H1 (cell line): Measurements from ENCODE around the gene ST6GALNAC3. TPM values are rescaled to one million over a fixed set of nuclear protein-coding genes. Genes with fewer than 3 reads are reported as not detected.
"Not testable (repeated sequence)": the region's sequence is repeated elsewhere in the genome, so short reads cannot be mapped to it uniquely, and the experiment has no call there.

Experiments
- CTCF ChIA-PET: fragments of 300-600 bp; sonication (Branson Sonifier 250); formaldehyde crosslinking; loops from one replicate; lab custom pipeline; 2021; ENCODE audit not compliant: partially characterized antibody; lab: Charles Lee
- POLR2A ChIA-PET: fragments of 300-600 bp; sonication (Branson Sonifier 250); formaldehyde crosslinking; loops from one replicate; lab custom pipeline; 2021; ENCODE audit warnings: inconsistent platforms; ENCODE audit not compliant: partially characterized antibody; lab: Charles Lee
- DNase-seq, 2 experiments: peaks; one replicate each; pipeline versions ENCODE4 v3.0.0 to v3.0.0-alpha.2; 2010 to 2022; ENCODE audit warnings: low spot score in 2 of 2, low read depth in 1 of 2, mixed read lengths in 1 of 2
- FAIRE-seq: peaks from 2 replicates; lab custom pipeline; 2011; peaks lifted over from hg19 to GRCh38; lab: Jason Lieb, UNC
- H2AFZ ChIP-seq: 2 replicates; pipeline ENCODE4 v1.8.1; 2012; ENCODE audit warnings: low read length, inconsistent platforms
- H2AK5ac ChIP-seq: 2 replicates; pipeline ENCODE4 v1.6.1; 2013; ENCODE audit warnings: low read depth, low read length
- H2BK120ac ChIP-seq: replicated peaks from 2 replicates; pipeline ENCODE3; 2013; ENCODE audit warnings: low read depth, low read length, inconsistent platforms
- H2BK12ac ChIP-seq: 2 replicates; pipeline ENCODE4 v1.6.1; 2013; ENCODE audit warnings: low read depth, low read length
- H2BK15ac ChIP-seq: 2 replicates; pipeline ENCODE4 v1.6.1; 2013; ENCODE audit warnings: low read length
- H2BK20ac ChIP-seq: 2 replicates; pipeline ENCODE4 v1.6.1; 2013; ENCODE audit warnings: low read length
- H2BK5ac ChIP-seq: 2 replicates; pipeline ENCODE4 v1.6.1; 2013; ENCODE audit warnings: low read depth, low read length
- H3K14ac ChIP-seq: 2 replicates; pipeline ENCODE4 v1.6.1; 2013; ENCODE audit warnings: inconsistent platforms; ENCODE audit not compliant: insufficient read length
- H3K18ac ChIP-seq: 2 replicates; pipeline ENCODE4 v1.6.1; 2013; ENCODE audit warnings: low read length; ENCODE audit errors: extremely low read depth
- H3K23ac ChIP-seq: 2 replicates; pipeline ENCODE4 v1.6.1; 2013; ENCODE audit warnings: inconsistent platforms; ENCODE audit not compliant: insufficient read length
- H3K23me2 ChIP-seq: 2 replicates; pipeline ENCODE4 v1.6.1; 2013; ENCODE audit warnings: low read depth, low read length
- H3K27ac ChIP-seq: 2 replicates; pipeline ENCODE4 v1.6.1; 2011; ENCODE audit warnings: low read depth, low read length, inconsistent platforms
- H3K27me3 ChIP-seq, 4 experiments: replicated peaks in 1 of 4; 1 replicate in 1 of 4; 2 replicates in 3 of 4; pipeline versions ENCODE4 v1.6.1 to v1.8.1; 2011 to 2013; ENCODE audit warnings: low read length in 3 of 4, mild to moderate bottlenecking in 3 of 4, inconsistent platforms in 2 of 4, mixed read lengths in 2 of 4, moderate library complexity in 1 of 4; ENCODE audit not compliant: control insufficient read depth in 3 of 4, insufficient read depth in 3 of 4; ENCODE audit errors: extremely low read depth in 1 of 4
- H3K36me3 ChIP-seq, 4 experiments: 2 replicates each; pipeline versions ENCODE4 v1.6.1 to v1.8.1; 2011 to 2013; ENCODE audit warnings: mild to moderate bottlenecking in 4 of 4, low read length in 3 of 4, moderate library complexity in 2 of 4, control low read depth in 1 of 4, inconsistent platforms in 1 of 4; ENCODE audit not compliant: insufficient read depth in 4 of 4, control insufficient read depth in 2 of 4
- H3K4ac ChIP-seq: replicated peaks from 2 replicates; pipeline ENCODE3; 2013; ENCODE audit warnings: low read length, low read depth, mixed read lengths, inconsistent platforms; ENCODE audit not compliant: insufficient read length
- H3K4me1 ChIP-seq, 4 experiments: replicated peaks in 1 of 4; 1 replicate in 1 of 4; 2 replicates in 3 of 4; pipeline versions ENCODE4 v1.6.1 to v1.8.1; 2011 to 2013; ENCODE audit warnings: low read length in 3 of 4, inconsistent platforms in 2 of 4, mixed read lengths in 1 of 4; ENCODE audit not compliant: insufficient read depth in 4 of 4, control insufficient read depth in 3 of 4
- H3K4me2 ChIP-seq, 2 experiments: 2 replicates each; pipeline versions ENCODE4 v1.6.1 to v1.8.1; 2011 to 2013; ENCODE audit warnings: low read depth in 2 of 2, low read length in 2 of 2, control low read depth in 1 of 2, inconsistent platforms in 1 of 2, mild to moderate bottlenecking in 1 of 2; ENCODE audit not compliant: insufficient read depth in 1 of 2
- H3K4me3 ChIP-seq, 4 experiments: fragments of 200-600, 300-600 bp in 1 of 4; sonication (generic), shearing (Covaris generic), sonication (Bioruptor Twin) in 1 of 4; 2 replicates each; pipeline versions ENCODE4 v1.5.1 to v1.8.1; 2011 to 2016; ENCODE audit warnings: low read length in 4 of 4, low read depth in 3 of 4, control low read depth in 2 of 4, inconsistent platforms in 2 of 4, mild to moderate bottlenecking in 2 of 4, mixed read lengths in 1 of 4, moderate library complexity in 1 of 4; ENCODE audit not compliant: insufficient read depth in 2 of 4; ENCODE audit errors: extremely low read depth in 1 of 4
- H3K56ac ChIP-seq: replicated peaks from 2 replicates; pipeline ENCODE3; 2013; ENCODE audit warnings: low read depth, mild to moderate bottlenecking, mixed read lengths, low read length, inconsistent platforms; ENCODE audit not compliant: insufficient read length
- H3K79me1 ChIP-seq: 2 replicates; pipeline ENCODE4 v1.6.1; 2013; ENCODE audit warnings: low read depth, low read length, control low read depth
- H3K79me2 ChIP-seq, 2 experiments: 2 replicates each; pipeline versions ENCODE4 v1.6.1 to v1.8.1; 2012 to 2013; ENCODE audit warnings: low read length in 2 of 2, mild to moderate bottlenecking in 2 of 2, inconsistent platforms in 1 of 2; ENCODE audit not compliant: insufficient read depth in 2 of 2, control insufficient read depth in 1 of 2
- H3K9ac ChIP-seq, 4 experiments: replicated peaks in 1 of 4; 1 replicate in 1 of 4; 2 replicates in 3 of 4; pipeline versions ENCODE4 v1.6.1 to v1.8.1; 2011 to 2013; ENCODE audit warnings: low read depth in 3 of 4, low read length in 3 of 4, control low read depth in 2 of 4, mild to moderate bottlenecking in 2 of 4, moderate library complexity in 2 of 4, inconsistent platforms in 1 of 4; ENCODE audit errors: extremely low read depth in 1 of 4
- H3K9me3 ChIP-seq, 2 experiments: 2 replicates each; pipeline versions ENCODE4 v1.6.1 to v1.8.1; 2012 to 2013; ENCODE audit warnings: mild to moderate bottlenecking in 2 of 2, moderate library complexity in 2 of 2, control low read depth in 1 of 2, inconsistent platforms in 1 of 2, low read depth in 1 of 2, low read length in 1 of 2, mixed read lengths in 1 of 2; ENCODE audit not compliant: insufficient read depth in 2 of 2
- H4K20me1 ChIP-seq, 2 experiments: replicated peaks in 1 of 2; 2 replicates each; pipeline versions ENCODE3 to v1.8.1; 2011 to 2013; ENCODE audit warnings: inconsistent platforms in 2 of 2, low read length in 2 of 2, mild to moderate bottlenecking in 1 of 2; ENCODE audit not compliant: insufficient read depth in 2 of 2, control insufficient read depth in 1 of 2
- H4K5ac ChIP-seq: 2 replicates; pipeline ENCODE4 v1.6.1; 2013; ENCODE audit warnings: low read length, low read depth, mixed read lengths, inconsistent platforms; ENCODE audit not compliant: insufficient read length
- H4K8ac ChIP-seq: 2 replicates; pipeline ENCODE4 v1.8.0; 2013; ENCODE audit warnings: mild to moderate bottlenecking, moderate library complexity, low read length, inconsistent platforms; ENCODE audit not compliant: insufficient read depth; ENCODE audit errors: extremely low read depth
- H4K91ac ChIP-seq: replicated peaks from 2 replicates; pipeline ENCODE3; 2013; ENCODE audit warnings: low read length, mixed read lengths, inconsistent platforms; ENCODE audit not compliant: insufficient read length
- WGBS, 2 experiments: shearing (Covaris generic) in 1 of 2; methylation state at CpG; one replicate each; pipeline versions ENCODE4 v1.1.6 to v1.1.7; 2013 to 2015; ENCODE audit warnings: low lambda C conversion rate in 2 of 2, mixed read lengths in 2 of 2, inconsistent platforms in 1 of 2, low coverage in 1 of 2, missing lambda C conversion rate in 1 of 2; ENCODE audit not compliant: insufficient replicate concordance in 2 of 2, insufficient coverage in 1 of 2, insufficient read length in 1 of 2; ENCODE audit errors: extremely low coverage in 1 of 2, missing lambda C conversion rate in 1 of 2; 5-methylcytosine and 5-hydroxymethylcytosine counted together
- polyA plus RNA-seq, 7 experiments: library from polyadenylated mRNA; depleted of rRNA in 3 of 7; stranded (reverse) in 5 of 7; unstranded in 2 of 7; fragments of >200 nt in 5 of 7; fragments of 200-250 nt in 2 of 7; gene quantifications; 1 replicate in 5 of 7; 2 replicates in 1 of 7; 4 replicates in 1 of 7; pipeline versions ENCODE4 v1.2.1 to v1.2.3, GENCODE V29; 2011 to 2013; ENCODE audit warnings: missing spikeins in 2 of 7, mixed read lengths in 2 of 7
- total RNA-seq: library from RNA; stranded (reverse); fragmentation: NEBNext Ultra II Directional; extraction: Animal tissue kit (Norgen Biotek cat#: 25700); gene quantifications from 2 replicates; pipeline ENCODE4 v1.2.1, GENCODE V29; 2021

Gene ST6GALNAC3
- total and polyA plus RNA-seq, 2 of the 8 experiments (the other 6 are each of a cell fraction or from before 2014, with no cell fraction given) = 4.9 to 19.0 TPM

DNA sequence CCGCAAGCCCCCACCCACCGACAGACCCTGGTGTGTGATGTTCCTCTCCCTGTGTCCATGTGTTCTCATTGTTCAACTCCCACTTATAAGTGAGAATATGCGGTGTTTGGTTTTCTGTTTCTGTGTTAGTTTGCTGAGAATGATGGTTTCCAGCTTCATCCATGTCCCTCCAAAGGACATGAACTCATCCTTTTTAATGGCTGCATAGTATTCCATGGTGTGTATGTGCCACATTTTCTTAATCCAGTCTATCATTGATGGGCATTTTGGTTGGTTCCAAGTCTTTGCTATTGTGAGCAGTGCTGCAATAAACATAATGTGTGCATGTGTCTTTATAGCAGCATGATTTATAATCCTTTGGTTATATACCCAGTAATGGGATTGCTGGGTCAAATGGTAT, 24.5 kb upstream of the ST6GALNAC3 start:
- H3K4me1 ChIP-seq = peaks cover 7 to 20% (median 12%) of the 10 kb centered on the region in 4 experiments; a peak in 6 of 7 replicates
- H4K5ac ChIP-seq, H3K4ac ChIP-seq, H3K79me2 ChIP-seq, H4K91ac ChIP-seq, POLR2A ChIA-PET, H2BK20ac ChIP-seq, H3K23me2 ChIP-seq, H2AK5ac ChIP-seq, H3K27me3 ChIP-seq, H3K4me3 ChIP-seq, H3K18ac ChIP-seq, H3K56ac ChIP-seq, H3K79me1 ChIP-seq, H2BK15ac ChIP-seq, H3K4me2 ChIP-seq, FAIRE-seq, H4K20me1 ChIP-seq, H3K23ac ChIP-seq, H2BK120ac ChIP-seq, H3K9ac ChIP-seq, CTCF ChIA-PET, H3K36me3 ChIP-seq, H3K14ac ChIP-seq, H4K8ac ChIP-seq, DNase-seq, H3K27ac ChIP-seq, H2BK5ac ChIP-seq, H2BK12ac ChIP-seq, H2AFZ ChIP-seq, H3K9me3 ChIP-seq: not testable (repeated sequence)
- 100% methylated on average over 3 of the region's 3 CpGs; no CpG with 5 or more reads in 1 of the 2 experiments for WGBS, 2 experiments
